ENCODE data around the gene VEZT.

The VEZT gene, protein sequence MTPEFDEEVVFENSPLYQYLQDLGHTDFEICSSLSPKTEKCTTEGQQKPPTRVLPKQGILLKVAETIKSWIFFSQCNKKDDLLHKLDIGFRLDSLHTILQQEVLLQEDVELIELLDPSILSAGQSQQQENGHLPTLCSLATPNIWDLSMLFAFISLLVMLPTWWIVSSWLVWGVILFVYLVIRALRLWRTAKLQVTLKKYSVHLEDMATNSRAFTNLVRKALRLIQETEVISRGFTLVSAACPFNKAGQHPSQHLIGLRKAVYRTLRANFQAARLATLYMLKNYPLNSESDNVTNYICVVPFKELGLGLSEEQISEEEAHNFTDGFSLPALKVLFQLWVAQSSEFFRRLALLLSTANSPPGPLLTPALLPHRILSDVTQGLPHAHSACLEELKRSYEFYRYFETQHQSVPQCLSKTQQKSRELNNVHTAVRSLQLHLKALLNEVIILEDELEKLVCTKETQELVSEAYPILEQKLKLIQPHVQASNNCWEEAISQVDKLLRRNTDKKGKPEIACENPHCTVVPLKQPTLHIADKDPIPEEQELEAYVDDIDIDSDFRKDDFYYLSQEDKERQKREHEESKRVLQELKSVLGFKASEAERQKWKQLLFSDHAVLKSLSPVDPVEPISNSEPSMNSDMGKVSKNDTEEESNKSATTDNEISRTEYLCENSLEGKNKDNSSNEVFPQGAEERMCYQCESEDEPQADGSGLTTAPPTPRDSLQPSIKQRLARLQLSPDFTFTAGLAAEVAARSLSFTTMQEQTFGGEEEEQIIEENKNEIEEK

GRCh38 chr12:95217377-95218149, at the start of gene VEZT, which contains the start of gene FGD6:
Gene VEZT (plus strand): TSS chr12:95217807. CDS start chr12:95217851, 44 bp downstream.
Gene FGD6 (minus strand): TSS chr12:95217467. CDS start chr12:95217240, 227 bp downstream.
- peak within 1 kb of the TSS; percentile 78 to 90 for H3K4me3 ChIP-seq (ENCODE audit: low read depth in 1 of 2, low read length in 2 of 2)
- TF ChIP-seq CTCF (IDR thresholded peaks at IDR 0.05; ENCODE audit: borderline replicate concordance, extremely low read depth, low read length, poor library complexity, severe bottlenecking) (peak; percentile 75), EZH2 (IDR thresholded peaks at IDR 0.05; ENCODE audit: borderline replicate concordance, low read depth, low read length, severe bottlenecking) (no peak)
- peak within 1 kb of the TSS; percentile 73 for H3K27ac ChIP-seq (ENCODE audit: low read length)
- no peaks in the 10 kb centered on the region for H3K27me3 ChIP-seq (ENCODE audit: insufficient read depth, low read length, poor library complexity)
- H3K79me2 ChIP-seq (ENCODE audit: insufficient read depth, low read length), result peaks cover 50% of the 10 kb centered on the region
- H4K20me1 ChIP-seq (ENCODE audit: insufficient read depth, low read length), result peaks cover 17% of the 10 kb centered on the region; the same call in 1 of the 2 replicates
- peak within 1 kb of the TSS; percentile 71 for H3K9ac ChIP-seq (ENCODE audit: low read depth, low read length)
- H3K4me1 ChIP-seq (ENCODE audit: insufficient read depth, low read length), result peaks cover 37% of the 10 kb centered on the region
- no peaks in the 10 kb centered on the region for H3K36me3 ChIP-seq (ENCODE audit: insufficient read depth, low read length)
- DNase-seq (peak; percentile 99), ATAC-seq (ENCODE audit: insufficient read depth, low read depth) (peak; percentile 89)
- peak within 1 kb of the TSS; percentile 89 for H3K4me2 ChIP-seq (ENCODE audit: insufficient read depth, low read length)
- H2AFZ ChIP-seq (ENCODE audit: low read depth, low read length), result peak within 1 kb of the TSS; percentile 80
- no peaks in the 10 kb centered on the region for H3K9me3 ChIP-seq (ENCODE audit: insufficient read depth, low read length, severe bottlenecking)

- no peaks in the 10 kb centered on the region for H4K20me1 ChIP-seq (ENCODE audit: insufficient read depth, low read length)
- no peaks in the 10 kb centered on the region for H3K9me3 ChIP-seq (ENCODE audit: insufficient read depth, low read length, severe bottlenecking)
- no peak overlapping the region for H3K4me3 ChIP-seq (ENCODE audit: low read depth in 1 of 2, low read length in 2 of 2)
- no peaks in the 10 kb centered on the region for H3K4me1 ChIP-seq (ENCODE audit: insufficient read depth, low read length)
- no peak overlapping the region for H2AFZ ChIP-seq (ENCODE audit: low read depth, low read length)
- no peaks in the 10 kb centered on the region for H3K79me2 ChIP-seq (ENCODE audit: insufficient read depth, low read length)
- TF ChIP-seq EZH2 (IDR thresholded peaks at IDR 0.05; ENCODE audit: borderline replicate concordance, low read depth, low read length, severe bottlenecking) (no peak), CTCF (IDR thresholded peaks at IDR 0.05; ENCODE audit: borderline replicate concordance, extremely low read depth, low read length, poor library complexity, severe bottlenecking) (no peak)
- H3K9ac ChIP-seq (ENCODE audit: low read depth, low read length), result no peak overlapping the region
- H3K4me2 ChIP-seq (ENCODE audit: insufficient read depth, low read length), result no peak overlapping the region
- H3K27ac ChIP-seq (ENCODE audit: low read length), result no peak overlapping the region
- H3K36me3 ChIP-seq (ENCODE audit: insufficient read depth, low read length), result no peaks in the 10 kb centered on the region
- H3K27me3 ChIP-seq (ENCODE audit: insufficient read depth, low read length, poor library complexity), result no peaks in the 10 kb centered on the region
- ATAC-seq (ENCODE audit: insufficient read depth, low read depth) (no peak), DNase-seq (no peak)
These were observed 48.9 kb upstream of the VEZT start for GRCh38 chr12:95168746-95169145.

- Histone ChIP-seq H3K4me3 (ENCODE audit: low read depth in 1 of 2, low read length in 2 of 2) (no peak overlapping the region), H3K27ac (ENCODE audit: low read length) (no peak overlapping the region), H3K4me2 (ENCODE audit: insufficient read depth, low read length) (no peak overlapping the region), H4K20me1 (ENCODE audit: insufficient read depth, low read length) (no peaks in the 10 kb centered on the region), H3K9me3 (ENCODE audit: insufficient read depth, low read length, severe bottlenecking) (no peaks in the 10 kb centered on the region), H3K4me1 (ENCODE audit: insufficient read depth, low read length) (no peaks in the 10 kb centered on the region), H3K9ac (ENCODE audit: low read depth, low read length) (no peak overlapping the region), H2AFZ (ENCODE audit: low read depth, low read length) (no peak overlapping the region), H3K27me3 (ENCODE audit: insufficient read depth, low read length, poor library complexity) (no peaks in the 10 kb centered on the region), H3K36me3 (ENCODE audit: insufficient read depth, low read length) (no peaks in the 10 kb centered on the region), H3K79me2 (ENCODE audit: insufficient read depth, low read length) (no peaks in the 10 kb centered on the region)
- TF ChIP-seq CTCF (IDR thresholded peaks at IDR 0.05; ENCODE audit: borderline replicate concordance, extremely low read depth, low read length, poor library complexity, severe bottlenecking) (no peak), EZH2 (IDR thresholded peaks at IDR 0.05; ENCODE audit: borderline replicate concordance, low read depth, low read length, severe bottlenecking) (no peak)
- ATAC-seq (ENCODE audit: insufficient read depth, low read depth) (no peak), DNase-seq (no peak)
These were observed 48.2 kb upstream of the VEZT start for GRCh38 chr12:95169368-95169767.
